K562 (cell line): ENCODE data around the gene MRPL9. TPM values are rescaled to one million over a fixed set of nuclear protein-coding genes. Genes with fewer than 3 reads are reported as not detected.

Experiments used
- ATAC-seq: fragments of 200-7000 bp; cut with Tn5 transposase; 3 replicates; pipeline ENCODE4 v1.9.1; 2020; ENCODE audit warnings: moderate library complexity
- BruUV-seq: library from RNA; stranded (reverse); fragments of 400-500 nt; replicated peaks from 2 replicates; lab custom pipeline; 2021; lab: Mats Ljungman, UMichigan
- CTCF ChIA-PET: fragments of 300-600 bp; formaldehyde crosslinking; extraction: SDS; loops from one replicate; lab custom pipeline; 2021; ENCODE audit warnings: low intra/inter-chr PET ratio; lab: Yijun Ruan, JAX
- POLR2A ChIA-PET: fragments of 300-600, 350-650 bp; sonication (Branson Sonifier 250); formaldehyde crosslinking; extraction: SDS; loops from one replicate; lab custom pipeline; 2021; ENCODE audit warnings: antibody characterized with exemption, inconsistent platforms; lab: Yijun Ruan, JAX
- DNase-seq, 4 experiments: peaks; one replicate each; pipeline versions ENCODE4 v3.0.0 to v3.0.0-alpha.2; 2011 to 2018; ENCODE audit warnings: low spot score in 3 of 4, mixed read lengths in 3 of 4; ENCODE audit errors: extremely low read depth in 1 of 4
- FAIRE-seq: peaks from 2 replicates; lab custom pipeline; 2011; peaks lifted over from hg19 to GRCh38; lab: Jason Lieb, UNC
- H2AFZ ChIP-seq: 2 replicates; pipeline ENCODE4 v1.6.0; 2011; ENCODE audit warnings: low read depth, low read length, control low read depth, inconsistent platforms
- H3K27ac ChIP-seq: fragments of 200-600 bp; 3 replicates; pipeline ENCODE4 v1.8.0; 2011; ENCODE audit warnings: low read depth, mild to moderate bottlenecking, control low read depth, inconsistent platforms, low read length, moderate library complexity, mixed read lengths; ENCODE audit errors: extremely low read depth
- H3K27me3 ChIP-seq, 2 experiments: fragments of 300-600 bp in 1 of 2; 2 replicates in 1 of 2; 3 replicates in 1 of 2; pipeline versions ENCODE4 v1.6.0 to v1.8.0; 2011; ENCODE audit warnings: inconsistent platforms in 2 of 2, low read length in 2 of 2, mild to moderate bottlenecking in 1 of 2, mixed read lengths in 1 of 2, moderate library complexity in 1 of 2; ENCODE audit not compliant: control insufficient read depth in 2 of 2, insufficient read depth in 2 of 2
- H3K36me3 ChIP-seq: fragments of 300-600 bp; 3 replicates; pipeline ENCODE4 v1.8.0; 2011; ENCODE audit warnings: mild to moderate bottlenecking, low read length, inconsistent platforms; ENCODE audit not compliant: control insufficient read depth, insufficient read depth
- H3K4me1 ChIP-seq, 2 experiments: fragments of 200-600 bp in 1 of 2; replicated peaks in 1 of 2; 2 replicates in 1 of 2; 3 replicates in 1 of 2; pipeline versions ENCODE4 v1.5.1 to v1.8.0; 2011; ENCODE audit warnings: inconsistent platforms in 2 of 2, low read length in 2 of 2, mild to moderate bottlenecking in 1 of 2, mixed read lengths in 1 of 2, moderate library complexity in 1 of 2; ENCODE audit not compliant: control insufficient read depth in 2 of 2, insufficient read depth in 2 of 2
- H3K4me2 ChIP-seq: 2 replicates; pipeline ENCODE4 v1.6.1; 2011; ENCODE audit warnings: low read length, control low read depth, inconsistent platforms, mixed read lengths; ENCODE audit not compliant: insufficient read depth
- H3K4me3 ChIP-seq: fragments of 200-600 bp; sonication (generic), shearing (Covaris generic); 2 replicates; pipeline ENCODE4 v1.5.1; 2016; ENCODE audit warnings: control low read depth, inconsistent platforms
- H3K79me2 ChIP-seq: fragments of 200-600 bp; 3 replicates; pipeline ENCODE4 v1.8.0; 2011; ENCODE audit warnings: low read length, inconsistent platforms; ENCODE audit not compliant: control insufficient read depth, insufficient read depth
- H3K9ac ChIP-seq, 2 experiments: 2 replicates each; pipeline versions ENCODE4 v1.6.0 to v1.6.1; 2011; ENCODE audit warnings: low read depth in 2 of 2, low read length in 2 of 2, control low read depth in 1 of 2, inconsistent platforms in 1 of 2, mild to moderate bottlenecking in 1 of 2, mixed read lengths in 1 of 2; ENCODE audit not compliant: insufficient read depth in 1 of 2
- H3K9me1 ChIP-seq: one replicate; pipeline ENCODE4 v1.6.0; 2011; ENCODE audit warnings: inconsistent platforms, mild to moderate bottlenecking, low read length, moderate library complexity; ENCODE audit not compliant: control insufficient read depth, insufficient read depth
- H3K9me3 ChIP-seq: replicated peaks from 2 replicates; pipeline ENCODE4 v1.5.1; 2011; ENCODE audit warnings: low read depth, low read length, inconsistent platforms; ENCODE audit not compliant: control insufficient read depth, insufficient read depth
- H4K20me1 ChIP-seq: replicated peaks from 2 replicates; pipeline ENCODE4 v1.6.1; 2011; ENCODE audit warnings: low read length, inconsistent platforms, mixed read lengths; ENCODE audit not compliant: control insufficient read depth, insufficient read depth
- CTCF ChIP-seq, 3 experiments: IDR thresholded peaks in 2 of 3; conservative IDR thresholded peaks in 1 of 3; 2 replicates each; pipeline ENCODE4 v1.5.1; 2011 to 2012; ENCODE audit warnings: low read length in 3 of 3, mild to moderate bottlenecking in 3 of 3, control low read depth in 2 of 3, improper control_type of control experiment in 1 of 3, inconsistent platforms in 1 of 3, low read depth in 1 of 3, mixed read lengths in 1 of 3, moderate library complexity in 1 of 3; ENCODE audit not compliant: insufficient read depth in 2 of 3
- EZH2 ChIP-seq: IDR thresholded peaks from 2 replicates; pipeline ENCODE4 v1.6.1; 2012; ENCODE audit warnings: low read depth, mild to moderate bottlenecking, inconsistent platforms, low read length, borderline replicate concordance
- GATAD2B ChIP-seq: fragments of 450-650 bp; IDR thresholded peaks from 2 replicates; pipeline ENCODE4 v1.6.1; 2017; ENCODE audit warnings: mild to moderate bottlenecking, borderline replicate concordance
- HOXB6 ChIP-seq: fragments of 250-450 bp; sonication (Bioruptor Pico); IDR thresholded peaks from 2 replicates; pipeline ENCODE4 v1.5.1; 2022; ENCODE audit warnings: mild to moderate bottlenecking, borderline replicate concordance
- HSF4 ChIP-seq: fragments of 250-450 bp; sonication (Bioruptor Pico); IDR thresholded peaks from 2 replicates; pipeline ENCODE4 v2.1.2; 2022; ENCODE audit warnings: mild to moderate bottlenecking, moderate library complexity, borderline replicate concordance
- KAT7 ChIP-seq: sonication (generic); formaldehyde crosslinking; IDR thresholded peaks from 2 replicates; pipeline ENCODE4 v1.8.0; 2022; ENCODE audit warnings: missing genetic modification reagents, mild to moderate bottlenecking, borderline replicate concordance
- NFIC ChIP-seq: fragments of 450-650 bp; IDR thresholded peaks from 2 replicates; pipeline ENCODE4 v1.6.1; 2017; ENCODE audit warnings: mild to moderate bottlenecking, inconsistent platforms
- PCBP2 ChIP-seq: fragments of 200-400 bp; formaldehyde crosslinking; IDR thresholded peaks from 2 replicates; pipeline ENCODE4 v1.6.1; 2018; ENCODE audit warnings: low read length, low read depth, mild to moderate bottlenecking, moderate library complexity; ENCODE audit not compliant: poor library complexity, severe bottlenecking
- POLR2AphosphoS5 ChIP-seq: IDR thresholded peaks from 2 replicates; pipeline ENCODE4 v1.6.1; 2011; ENCODE audit warnings: mild to moderate bottlenecking, low read depth, low read length, moderate library complexity; ENCODE audit not compliant: control insufficient read depth, insufficient read depth
- PRPF4 ChIP-seq: fragments of 200-400 bp; formaldehyde crosslinking; IDR thresholded peaks from one replicate; pipeline ENCODE4 v1.6.1; 2017; ENCODE audit warnings: low read length, low read depth, mild to moderate bottlenecking; ENCODE audit not compliant: insufficient read depth, poor library complexity, severe bottlenecking
- PYGO2 ChIP-seq: fragments of 450-650 bp; IDR thresholded peaks from 2 replicates; pipeline ENCODE4 v1.6.1; 2016; ENCODE audit warnings: mild to moderate bottlenecking, missing genetic modification characterization, moderate library complexity, missing compliant biosample characterization
- RB1 ChIP-seq: fragments of 450-650 bp; IDR thresholded peaks from 2 replicates; pipeline ENCODE4 v1.6.1; 2017; ENCODE audit warnings: low read depth, mild to moderate bottlenecking
- RBM34 ChIP-seq: fragments of 200-400 bp; formaldehyde crosslinking; IDR thresholded peaks from 2 replicates; pipeline ENCODE4 v1.6.1; 2018; ENCODE audit warnings: low read length, borderline replicate concordance; ENCODE audit not compliant: insufficient read depth
- SIN3A ChIP-seq, 2 experiments: fragments of 150-350 bp in 1 of 2; IDR thresholded peaks; 2 replicates each; pipeline ENCODE4 v1.6.1; 2011 to 2016; ENCODE audit warnings: borderline replicate concordance in 2 of 2, low read depth in 2 of 2, low read length in 2 of 2, mild to moderate bottlenecking in 2 of 2, moderate library complexity in 2 of 2; ENCODE audit not compliant: control insufficient read depth in 1 of 2
- SMARCA4 ChIP-seq: fragments of 450-650 bp; IDR thresholded peaks from 2 replicates; pipeline ENCODE4 v1.6.1; 2016
- SP2 ChIP-seq: IDR thresholded peaks from 2 replicates; pipeline ENCODE4 v1.6.1; 2011; ENCODE audit warnings: mild to moderate bottlenecking, low read depth, low read length, moderate library complexity; ENCODE audit not compliant: poor library complexity, severe bottlenecking; ENCODE audit errors: extremely low read depth
- SRSF3 ChIP-seq: fragments of 200-400 bp; formaldehyde crosslinking; IDR thresholded peaks from 2 replicates; pipeline ENCODE4 v1.6.1; 2016; ENCODE audit warnings: mild to moderate bottlenecking, low read length, moderate library complexity; ENCODE audit not compliant: insufficient read depth
- ZC3H8 ChIP-seq: fragments of 450-650 bp; IDR thresholded peaks from 2 replicates; pipeline ENCODE4 v1.6.1; 2017
- ZNF41 ChIP-seq: fragments of 250-450 bp; sonication (Bioruptor Pico); conservative IDR thresholded peaks from 2 replicates; pipeline ENCODE4 v1.4.0; 2020; ENCODE audit warnings: mild to moderate bottlenecking
- ZZZ3 ChIP-seq: fragments of 450-650 bp; IDR thresholded peaks from 2 replicates; pipeline ENCODE4 v1.6.1; 2016; ENCODE audit warnings: antibody characterized with exemption, mild to moderate bottlenecking, moderate library complexity
- in situ Hi-C: fragments of 300-500 bp; cut with MboI; formaldehyde crosslinking; loops from 4 replicates; pipeline ENCODE4 v1.15.0; 2018; ENCODE audit warnings: inconsistent platforms, mixed read lengths
- intact Hi-C: fragments of 100-400 bp; cut with micrococcal nuclease; formaldehyde crosslinking; loops from 2 replicates; pipeline ENCODE4 v1.14.2; 2022
- polyA plus RNA-seq, 8 experiments: library from polyadenylated mRNA; depleted of rRNA in 4 of 8; stranded (reverse) in 5 of 8; unstranded in 3 of 8; fragments of >200 nt; fragmentation: Nextera tagmentation in 2 of 8; fragmentation: Illumina TruSeq in 1 of 8; extraction: Ambion mirVana in 2 of 8; extraction: Trizol in 1 of 8; gene quantifications; 2 replicates each; pipeline versions ENCODE4 v1.2.1 to v1.2.3, GENCODE V29; 2011 to 2014; ENCODE audit warnings: inconsistent platforms in 1 of 8, missing spikeins in 1 of 8
- total RNA-seq, 7 experiments: library from RNA; depleted of rRNA in 6 of 7; stranded (reverse); fragments of >200 nt in 6 of 7; fragmentation: Illumina TruSeq in 2 of 7; extraction: Trizol in 2 of 7; gene quantifications; 2 replicates each; pipeline versions ENCODE4 v1.2.1 to v1.2.3, GENCODE V29; 2011 to 2021; ENCODE audit warnings: low replicate concordance in 1 of 7

Gene MRPL9
- total and polyA plus RNA-seq, 9 of the 15 experiments (the other 6 are each of a cell fraction or from before 2014, with no cell fraction given), result 38.0 to 162 (median 111) TPM

- Histone ChIP-seq H3K27ac (no peak overlapping the region), H3K4me3 (no peak overlapping the region), H4K20me1 (no peaks in the 10 kb centered on the region), H3K9ac (no peak overlapping the region), H3K27me3 (no peaks in the 10 kb centered on the region), H3K79me2 (peaks cover 23% of the 10 kb centered on the region; the same call in 2 of the 3 replicates), H3K9me3 (no peaks in the 10 kb centered on the region), H3K4me1 (peaks cover 3 to 4% of the 10 kb centered on the region in 2 experiments; a peak in 3 of 5 replicates), H3K4me2 (no peak overlapping the region), H2AFZ (no peak overlapping the region), H3K36me3 (peaks cover 40% of the 10 kb centered on the region; the same call in 2 of the 3 replicates), H3K9me1 (no peaks in the 10 kb centered on the region)
- intact Hi-C loops (no loop called here), in situ Hi-C loops (no loop called here)
- no TSS peak for BruUV-seq
- ChIA-PET POLR2A (interaction anchor here (0.6 to 2.3 kb wide), 4 partner anchors 16 to 1262 kb away, joined by 3 to 11 read pairs (median 3); partner anchors contain the start of gene CTSK), CTCF (interaction anchor here (0.6 kb wide), 1 partner anchor 741 kb away, joined by 3 read pairs; no protein-coding TSS in a partner anchor)
- FAIRE-seq (no peak), ATAC-seq (no peak), DNase-seq (no peak)
- TF ChIP-seq PCBP2 (no peak), CTCF (IDR thresholded peaks at IDR 0.05 in 2 of 3, conservative IDR thresholded peaks at IDR 0.05 in 1 of 3; ENCODE audit: insufficient read depth in 2 of 3, low read depth in 1 of 3, low read length in 3 of 3) (no peak), ZC3H8 (no peak), POLR2AphosphoS5 (no peak), PRPF4 (no peak), EZH2 (no peak), RB1 (no peak), SIN3A (IDR thresholded peaks at IDR 0.05; ENCODE audit: borderline replicate concordance in 2 of 2, control insufficient read depth in 1 of 2, low read depth in 2 of 2, low read length in 2 of 2) (no peak), KAT7 (CRISPR knock-in tag) (no peak), ZZZ3 (no peak), SMARCA4 (no peak), SRSF3 (no peak), PYGO2 (no peak), SP2 (no peak), ZNF41 (CRISPR knock-in tag) (no peak), HOXB6 (no peak), GATAD2B (no peak), HSF4 (CRISPR knock-in tag) (no peak), NFIC (no peak), RBM34 (no peak)
Observed at GRCh38 chr1:151759241-151759640, 4.1 kb downstream of the MRPL9 start.
